ENCODE data around the gene SOHLH1.

DNA sequence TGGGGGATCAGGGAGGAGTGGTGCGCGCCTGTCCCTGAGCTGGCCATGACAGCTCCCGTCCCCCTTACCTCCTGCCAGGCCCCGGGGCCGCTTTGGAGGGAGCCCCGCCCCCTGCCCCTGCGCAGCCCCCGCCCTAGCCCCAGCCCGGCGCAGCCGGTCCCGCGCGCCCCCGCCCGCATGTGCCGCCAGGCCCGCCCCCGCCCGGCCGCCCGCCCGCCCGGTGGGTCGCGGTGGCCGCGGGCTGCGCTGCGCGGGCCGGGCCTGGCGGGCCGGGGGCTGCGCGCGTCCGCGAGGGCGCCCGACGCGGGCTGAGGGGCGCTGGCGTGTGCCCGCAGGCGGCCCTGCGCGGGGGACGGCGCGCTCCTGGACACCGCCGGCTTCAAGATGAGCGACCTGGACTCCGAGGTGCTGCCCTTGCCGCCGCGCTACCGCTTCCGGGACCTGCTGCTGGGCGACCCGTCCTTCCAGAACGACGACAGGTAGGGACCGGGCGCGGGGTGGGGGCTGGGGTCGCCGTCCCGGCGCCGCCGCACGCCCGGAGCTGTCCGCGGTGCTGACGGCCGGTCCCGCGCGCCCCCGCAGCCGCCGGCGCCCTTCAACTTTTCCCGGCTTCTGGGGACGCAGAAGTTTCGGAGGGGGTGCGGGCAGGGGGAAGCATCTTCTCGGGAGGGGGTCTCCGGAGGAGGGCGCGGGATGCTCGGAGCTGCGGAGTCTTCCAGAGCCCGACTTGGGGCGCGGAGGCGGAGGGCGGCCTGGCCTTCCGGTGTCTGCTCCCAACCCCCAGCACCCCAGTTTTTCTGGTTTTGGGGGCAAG lies 15.2 kb upstream of the SOHLH1 start:
- TF ChIP-seq, protein P1, sequence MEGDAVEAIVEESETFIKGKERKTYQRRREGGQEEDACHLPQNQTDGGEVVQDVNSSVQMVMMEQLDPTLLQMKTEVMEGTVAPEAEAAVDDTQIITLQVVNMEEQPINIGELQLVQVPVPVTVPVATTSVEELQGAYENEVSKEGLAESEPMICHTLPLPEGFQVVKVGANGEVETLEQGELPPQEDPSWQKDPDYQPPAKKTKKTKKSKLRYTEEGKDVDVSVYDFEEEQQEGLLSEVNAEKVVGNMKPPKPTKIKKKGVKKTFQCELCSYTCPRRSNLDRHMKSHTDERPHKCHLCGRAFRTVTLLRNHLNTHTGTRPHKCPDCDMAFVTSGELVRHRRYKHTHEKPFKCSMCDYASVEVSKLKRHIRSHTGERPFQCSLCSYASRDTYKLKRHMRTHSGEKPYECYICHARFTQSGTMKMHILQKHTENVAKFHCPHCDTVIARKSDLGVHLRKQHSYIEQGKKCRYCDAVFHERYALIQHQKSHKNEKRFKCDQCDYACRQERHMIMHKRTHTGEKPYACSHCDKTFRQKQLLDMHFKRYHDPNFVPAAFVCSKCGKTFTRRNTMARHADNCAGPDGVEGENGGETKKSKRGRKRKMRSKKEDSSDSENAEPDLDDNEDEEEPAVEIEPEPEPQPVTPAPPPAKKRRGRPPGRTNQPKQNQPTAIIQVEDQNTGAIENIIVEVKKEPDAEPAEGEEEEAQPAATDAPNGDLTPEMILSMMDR (IDR thresholded peaks at IDR 0.05) = no peak
- TF ChIP-seq POLR2AphosphoS5 (IDR thresholded peaks at IDR 0.05; ENCODE audit: low read depth, low read length) (no peak), MXI1 (IDR thresholded peaks at IDR 0.05; ENCODE audit: low read depth, low read length) (no peak), TAF1 (IDR thresholded peaks at IDR 0.05; ENCODE audit: borderline replicate concordance, low read depth, low read length) (no peak), RAD21 (IDR thresholded peaks at IDR 0.05; ENCODE audit: low read length) (no peak), NRF1 (IDR thresholded peaks at IDR 0.05; ENCODE audit: low read depth, low read length) (no peak), FOSL2 (IDR thresholded peaks at IDR 0.05; ENCODE audit: borderline replicate concordance, low read depth) (no peak)

All from SK-N-SH (cell line).